Measurements from ENCODE around the gene ZNF679. TPM values are rescaled to one million over a fixed set of nuclear protein-coding genes. Genes with fewer than 3 reads are reported as not detected.
"Not testable (repeated sequence)": the region's sequence is repeated elsewhere in the genome, so short reads cannot be mapped to it uniquely, and the experiment has no call there.

Gene ZNF679
- total RNA-seq, 3 donors from 2014 or later: not detected

GRCh38 chr7:64223366-64223765 is 4.9 kb upstream of the ZNF679 start:
- intact Hi-C loops (cut with DNase I, micrococcal nuclease): no loop called here
- Histone ChIP-seq H3K36me3 (ENCODE audit: low read depth) (no peaks in the 10 kb centered on the region), H3K9me3 (peaks cover 94% of the 10 kb centered on the region), H3K4me1 (ENCODE audit: low read depth) (no peaks in the 10 kb centered on the region), H3K4me3 (no peak overlapping the region)
- no peak for TF ChIP-seq CTCF (IDR thresholded peaks at IDR 0.05)
- DNase-seq: no peak
- ATAC-seq: no peak

- intact Hi-C loops (cut with DNase I, micrococcal nuclease): no loop called here
Measured at GRCh38 chr7:64266341-64266919, 38.2 kb downstream of the ZNF679 start.

GRCh38 chr7:64277630-64278029 is 49.4 kb downstream of the ZNF679 start:
- intact Hi-C loops (cut with DNase I, micrococcal nuclease): no loop called here
- no peak overlapping the region for H3K4me3 ChIP-seq
- no peak for ATAC-seq
- peaks cover 49% of the 10 kb centered on the region for H3K9me3 ChIP-seq
- H3K4me1 ChIP-seq (ENCODE audit: low read depth): no peaks in the 10 kb centered on the region
- DNase-seq: no peak
- no peak for TF ChIP-seq CTCF (IDR thresholded peaks at IDR 0.05)
- H3K36me3 ChIP-seq (ENCODE audit: low read depth): no peaks in the 10 kb centered on the region

More at GRCh38 chr7:64266341-64266919, 38.2 kb downstream of the ZNF679 start:
- Histone ChIP-seq H3K4me3 (no peak overlapping the region), H3K4me1 (ENCODE audit: low read depth) (no peaks in the 10 kb centered on the region), H3K9me3 (peaks cover 79% of the 10 kb centered on the region), H3K36me3 (ENCODE audit: low read depth) (no peaks in the 10 kb centered on the region)
- no peak for TF ChIP-seq CTCF (IDR thresholded peaks at IDR 0.05)
- no peak for ATAC-seq
- DNase-seq: no peak

- Histone ChIP-seq H3K9me3 (no peaks in the 10 kb centered on the region), H3K36me3 (ENCODE audit: low read depth) (no peaks in the 10 kb centered on the region), H3K4me1 (ENCODE audit: low read depth) (no peaks in the 10 kb centered on the region), H3K4me3 (no peak overlapping the region)
- intact Hi-C loops (cut with DNase I, micrococcal nuclease): no loop called here
- DNase-seq (no peak), ATAC-seq (no peak)
- no peak for TF ChIP-seq CTCF (IDR thresholded peaks at IDR 0.05)
Measured at GRCh38 chr7:64294701-64295420, 66.6 kb downstream of the ZNF679 start.

- intact Hi-C loops (cut with DNase I, micrococcal nuclease); H3K4me1 ChIP-seq (ENCODE audit: low read depth); H3K4me3 ChIP-seq; ATAC-seq; H3K9me3 ChIP-seq; DNase-seq; H3K36me3 ChIP-seq (ENCODE audit: low read depth): not testable (repeated sequence)
Measured at GRCh38 chr7:64297418-64297817, 69.1 kb downstream of the ZNF679 start.

GRCh38 chr7:64300641-64301405 is 72.5 kb downstream of the ZNF679 start:
- H3K4me1 ChIP-seq (ENCODE audit: low read depth): no peaks in the 10 kb centered on the region
- H3K9me3 ChIP-seq: no peaks in the 10 kb centered on the region
- no peak overlapping the region for H3K4me3 ChIP-seq
- no peaks in the 10 kb centered on the region for H3K36me3 ChIP-seq (ENCODE audit: low read depth)
- no peak for TF ChIP-seq CTCF (IDR thresholded peaks at IDR 0.05)
- intact Hi-C loops (cut with DNase I, micrococcal nuclease): no loop called here
- DNase-seq (no peak), ATAC-seq (no peak)

All from mucosa of descending colon (tissue), 3 donors.